Body of pancreas (tissue), 4 donors: Measurements from ENCODE around the gene BACH2.

Experiments
- POLR2A ChIP-seq, 3 donors: fragments of 450-650 bp; IDR thresholded peaks; one replicate each; pipeline ENCODE4 v1.6.1; 2016; ENCODE audit warnings: antibody characterized with exemption in 3 of 3, mild to moderate bottlenecking in 2 of 3
- TF ChIP-seq, protein P1 (sequence below), 7 experiments: fragments of 450-650 bp in 4 of 7; fragments of 200-600 bp in 3 of 7; sonication (generic) in 3 of 7; IDR thresholded peaks; one replicate each; pipeline ENCODE4 v1.5.1; 2016 to 2019; ENCODE audit warnings: antibody characterized with exemption in 7 of 7

DNA sequence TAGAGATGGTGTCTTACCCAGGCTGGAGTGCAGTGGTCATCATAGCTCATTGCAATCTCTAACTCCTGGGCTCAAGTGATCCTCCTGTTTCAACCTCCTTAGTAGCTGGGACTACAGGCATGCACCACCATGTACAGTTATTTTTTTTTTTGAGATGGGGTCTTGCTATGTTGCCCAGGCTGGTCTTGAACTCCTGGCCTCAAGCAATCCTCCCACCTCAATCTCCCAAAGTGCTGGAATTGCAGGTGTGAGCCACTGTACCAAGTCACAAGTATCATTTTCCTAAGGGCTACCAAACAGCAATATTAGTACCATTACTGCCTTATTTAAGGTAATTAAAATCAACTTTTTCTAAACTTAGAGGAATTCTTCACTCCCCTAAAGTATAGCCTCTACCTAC lies 49.4 kb downstream of the BACH2 start:
- TF ChIP-seq, protein P1, sequence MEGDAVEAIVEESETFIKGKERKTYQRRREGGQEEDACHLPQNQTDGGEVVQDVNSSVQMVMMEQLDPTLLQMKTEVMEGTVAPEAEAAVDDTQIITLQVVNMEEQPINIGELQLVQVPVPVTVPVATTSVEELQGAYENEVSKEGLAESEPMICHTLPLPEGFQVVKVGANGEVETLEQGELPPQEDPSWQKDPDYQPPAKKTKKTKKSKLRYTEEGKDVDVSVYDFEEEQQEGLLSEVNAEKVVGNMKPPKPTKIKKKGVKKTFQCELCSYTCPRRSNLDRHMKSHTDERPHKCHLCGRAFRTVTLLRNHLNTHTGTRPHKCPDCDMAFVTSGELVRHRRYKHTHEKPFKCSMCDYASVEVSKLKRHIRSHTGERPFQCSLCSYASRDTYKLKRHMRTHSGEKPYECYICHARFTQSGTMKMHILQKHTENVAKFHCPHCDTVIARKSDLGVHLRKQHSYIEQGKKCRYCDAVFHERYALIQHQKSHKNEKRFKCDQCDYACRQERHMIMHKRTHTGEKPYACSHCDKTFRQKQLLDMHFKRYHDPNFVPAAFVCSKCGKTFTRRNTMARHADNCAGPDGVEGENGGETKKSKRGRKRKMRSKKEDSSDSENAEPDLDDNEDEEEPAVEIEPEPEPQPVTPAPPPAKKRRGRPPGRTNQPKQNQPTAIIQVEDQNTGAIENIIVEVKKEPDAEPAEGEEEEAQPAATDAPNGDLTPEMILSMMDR (IDR thresholded peaks at IDR 0.05) = no peak
- TF ChIP-seq POLR2A (IDR thresholded peaks at IDR 0.05) = no peak
